ENCODE results near the gene H2BK1.

- TF ChIP-seq, protein P1, sequence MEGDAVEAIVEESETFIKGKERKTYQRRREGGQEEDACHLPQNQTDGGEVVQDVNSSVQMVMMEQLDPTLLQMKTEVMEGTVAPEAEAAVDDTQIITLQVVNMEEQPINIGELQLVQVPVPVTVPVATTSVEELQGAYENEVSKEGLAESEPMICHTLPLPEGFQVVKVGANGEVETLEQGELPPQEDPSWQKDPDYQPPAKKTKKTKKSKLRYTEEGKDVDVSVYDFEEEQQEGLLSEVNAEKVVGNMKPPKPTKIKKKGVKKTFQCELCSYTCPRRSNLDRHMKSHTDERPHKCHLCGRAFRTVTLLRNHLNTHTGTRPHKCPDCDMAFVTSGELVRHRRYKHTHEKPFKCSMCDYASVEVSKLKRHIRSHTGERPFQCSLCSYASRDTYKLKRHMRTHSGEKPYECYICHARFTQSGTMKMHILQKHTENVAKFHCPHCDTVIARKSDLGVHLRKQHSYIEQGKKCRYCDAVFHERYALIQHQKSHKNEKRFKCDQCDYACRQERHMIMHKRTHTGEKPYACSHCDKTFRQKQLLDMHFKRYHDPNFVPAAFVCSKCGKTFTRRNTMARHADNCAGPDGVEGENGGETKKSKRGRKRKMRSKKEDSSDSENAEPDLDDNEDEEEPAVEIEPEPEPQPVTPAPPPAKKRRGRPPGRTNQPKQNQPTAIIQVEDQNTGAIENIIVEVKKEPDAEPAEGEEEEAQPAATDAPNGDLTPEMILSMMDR (IDR thresholded peaks at IDR 0.05; ENCODE audit: poor library complexity): no peak
- TF ChIP-seq EZH2phosphoT487 (IDR thresholded peaks at IDR 0.05; ENCODE audit: low read depth, severe bottlenecking, unreplicated experiment): no peak
Measured at GRCh38 chr7:151229249-151229648, 19.0 kb upstream of the H2BK1 start.

Measured in hepatocyte (in vitro differentiated cells).